Glomerular endothelial cell (primary cell): ENCODE data around the gene SLC5A11. TPM values are rescaled to one million over a fixed set of nuclear protein-coding genes. Genes with fewer than 3 reads are reported as not detected.

ENCODE experiments used
- DNase-seq: peaks from one replicate; pipeline ENCODE4 v3.0.0-alpha.2; 2011; ENCODE audit warnings: low read depth, low spot score; ENCODE audit errors: extremely low read depth
- total RNA-seq: library from RNA; depleted of rRNA; stranded (reverse); fragments of >200 nt; gene quantifications from 2 replicates; pipeline ENCODE4 v1.2.3, GENCODE V29; 2015

The SLC5A11 gene
- total RNA-seq, 1 donor from 2014 or later: 0.29 TPM

DNA sequence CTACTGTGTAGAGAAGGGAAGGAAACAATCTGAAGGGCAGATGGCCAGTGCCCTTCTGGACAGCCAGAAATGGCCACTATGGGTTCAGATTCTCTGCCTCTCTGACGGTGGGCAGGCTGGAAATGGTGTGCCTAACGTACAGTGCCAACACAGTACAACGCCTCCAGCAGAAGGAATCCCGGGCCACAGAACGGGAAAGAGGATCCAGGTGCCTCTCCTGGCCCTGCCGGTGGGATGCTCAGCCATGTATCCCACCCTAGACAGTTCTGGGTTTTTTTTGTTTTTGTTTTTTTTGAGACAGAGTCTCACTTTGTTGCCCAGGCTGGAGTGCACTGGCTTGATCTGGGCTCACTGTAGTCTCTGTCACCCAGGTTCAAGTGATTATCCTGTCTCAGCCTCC is 71.5 kb downstream of the SLC5A11 start:
- DNase-seq: no peak

DNA sequence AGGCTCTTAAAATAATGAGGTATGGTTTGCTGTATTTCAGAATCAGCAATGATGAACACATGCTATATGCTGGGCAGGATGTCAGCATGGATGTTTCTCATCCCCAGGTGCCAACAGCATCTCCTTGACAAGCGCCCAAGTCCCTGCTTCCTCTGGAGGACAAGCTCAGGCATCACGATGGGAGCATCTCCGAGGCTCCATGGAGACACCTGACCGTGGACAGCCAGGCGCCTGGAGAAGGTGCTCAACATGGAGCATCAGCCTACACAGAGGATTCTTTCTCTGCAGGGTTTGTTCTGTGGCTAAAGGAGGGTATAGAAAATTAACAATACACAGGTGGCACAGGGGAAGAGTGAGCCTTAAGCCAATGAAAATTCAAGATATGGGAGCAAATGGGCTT is 72.1 kb downstream of the SLC5A11 start:
- DNase-seq: no peak

DNA sequence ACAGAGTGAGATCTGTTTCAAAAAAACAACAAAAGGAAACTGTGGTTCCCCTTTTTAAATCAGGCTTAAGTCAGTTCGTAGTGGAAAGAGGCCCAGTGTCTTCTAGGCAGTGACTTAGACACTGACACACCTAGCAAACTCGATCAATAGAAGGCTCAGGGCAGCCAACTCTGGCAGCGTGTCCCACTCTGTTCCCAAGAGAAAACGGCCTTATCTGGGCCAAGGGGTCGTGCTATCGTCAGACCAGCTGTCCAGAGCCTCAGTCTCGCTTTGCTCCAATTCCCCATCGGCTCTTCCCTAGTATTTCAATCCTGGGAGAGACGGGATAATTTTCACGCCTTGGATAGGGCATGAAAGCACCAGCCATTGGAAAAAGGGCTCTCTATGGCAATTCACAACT is 72.9 kb downstream of the SLC5A11 start:
- DNase-seq: no peak

DNA sequence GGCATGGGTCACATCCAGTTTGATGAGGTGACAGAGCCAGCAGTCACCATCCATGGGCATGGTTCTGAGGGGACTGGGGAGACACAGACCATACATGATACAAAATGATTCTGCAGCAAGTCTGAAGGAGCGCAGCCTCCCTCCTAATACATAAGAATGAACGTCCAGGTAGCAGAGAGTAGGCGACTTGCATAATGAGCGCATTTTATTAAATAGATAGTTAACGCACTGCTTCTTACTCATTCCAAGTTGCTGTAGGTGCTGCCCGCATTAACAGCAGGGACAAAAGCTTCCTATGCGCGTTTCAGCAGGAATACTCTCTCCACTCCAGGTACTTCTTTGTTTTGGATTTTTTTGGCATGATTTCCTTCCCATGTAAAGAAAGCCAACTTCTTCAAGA is 73.8 kb downstream of the SLC5A11 start:
- DNase-seq: no peak

DNA sequence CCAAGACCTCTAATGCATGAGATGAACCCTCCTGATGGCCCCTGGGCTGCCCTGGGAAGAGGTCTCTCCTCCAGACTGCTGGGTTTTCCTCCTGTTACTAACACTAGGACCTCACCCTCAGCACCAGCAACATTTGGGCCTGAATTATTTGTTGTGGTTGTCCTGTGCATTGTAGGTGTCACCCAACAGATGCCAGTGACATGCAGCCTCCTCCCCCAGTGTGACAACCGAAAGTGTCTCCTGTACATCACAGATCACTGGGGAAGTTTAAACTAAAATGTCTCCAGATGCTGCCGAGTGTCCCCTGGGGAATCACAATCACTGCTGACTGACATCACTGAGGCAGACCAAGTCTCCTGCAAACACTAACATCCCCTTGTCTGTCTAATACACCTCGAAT is 74.8 kb downstream of the SLC5A11 start:
- no peak for DNase-seq

DNA sequence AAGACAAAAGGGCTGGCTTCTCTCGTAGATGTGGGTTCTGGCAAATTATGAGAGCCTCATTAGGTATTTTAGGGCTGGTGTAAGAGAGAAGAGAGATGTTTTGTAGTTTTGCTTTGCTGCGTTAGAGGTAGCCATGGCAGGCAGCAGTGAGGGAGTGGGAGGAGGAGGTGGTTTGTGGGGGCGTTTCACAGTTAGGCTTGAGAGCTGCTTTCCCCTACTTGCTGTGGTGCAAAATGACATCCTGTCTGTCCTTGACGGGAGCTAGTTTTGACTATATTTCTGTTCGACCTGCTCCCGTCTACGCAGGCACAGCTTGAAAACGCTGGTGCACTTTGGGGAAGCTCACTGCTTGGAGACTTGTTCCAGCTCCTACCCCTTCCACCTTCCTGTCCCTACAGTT is 75.5 kb downstream of the SLC5A11 start:
- no peak for DNase-seq

DNA sequence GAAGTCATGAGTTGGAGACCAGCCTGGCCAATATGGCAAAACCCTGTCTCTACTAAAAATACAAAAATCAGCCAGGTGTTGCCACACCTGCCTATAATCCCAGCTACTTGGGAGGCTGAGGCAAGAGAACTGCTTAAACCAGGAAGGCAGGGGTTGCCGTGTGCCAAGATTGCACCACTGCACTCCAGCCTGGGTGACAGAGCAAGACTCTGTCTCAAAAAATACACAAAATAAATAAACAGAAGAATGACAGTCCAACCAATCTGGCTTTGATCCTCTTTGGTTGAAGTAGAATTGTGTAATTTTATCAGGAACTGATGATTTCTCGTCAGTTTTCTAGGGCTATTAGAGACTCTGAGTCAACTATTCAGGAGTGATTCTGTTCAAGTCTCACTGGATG is 79.4 kb downstream of the SLC5A11 start:
- no peak for DNase-seq

DNA sequence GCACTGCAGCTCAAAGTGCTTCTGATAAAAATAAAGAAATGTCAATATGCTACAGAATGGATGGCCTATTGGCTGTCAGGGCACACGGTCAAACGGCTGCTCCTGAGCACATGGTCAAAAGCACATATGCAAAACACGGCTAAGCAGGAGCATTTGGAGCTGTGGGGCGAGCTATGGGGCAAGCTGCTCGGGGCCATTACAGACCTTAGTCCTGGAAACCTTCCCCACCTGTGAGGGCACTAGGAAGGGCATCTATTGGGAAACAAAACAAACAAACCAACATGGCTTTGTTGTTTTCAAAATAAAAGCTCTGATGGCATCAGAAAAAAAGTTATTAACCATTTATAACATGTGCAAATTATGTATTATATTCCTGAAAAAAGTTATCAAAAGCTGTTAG is 83.6 kb downstream of the SLC5A11 start:
- DNase-seq: no peak

DNA sequence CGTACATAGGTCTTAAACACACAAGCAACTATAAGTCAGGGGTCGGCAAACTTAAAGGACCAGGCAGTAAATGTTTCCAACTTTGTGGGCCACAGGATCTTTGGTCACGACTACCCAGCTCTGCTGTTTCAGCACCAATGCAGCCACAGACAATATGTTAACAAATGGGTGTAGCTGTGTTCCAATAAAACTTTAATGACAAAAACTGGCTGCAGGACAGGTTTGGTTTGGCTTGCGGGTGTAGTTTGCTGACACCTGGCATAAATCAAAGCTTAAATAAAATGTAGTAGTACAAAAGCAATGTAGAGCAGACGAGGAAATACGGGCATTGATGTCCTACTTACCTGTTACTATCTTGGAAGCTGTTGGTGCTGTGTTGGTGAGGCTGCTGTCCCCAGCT is 84.7 kb downstream of the SLC5A11 start:
- DNase-seq: no peak

DNA sequence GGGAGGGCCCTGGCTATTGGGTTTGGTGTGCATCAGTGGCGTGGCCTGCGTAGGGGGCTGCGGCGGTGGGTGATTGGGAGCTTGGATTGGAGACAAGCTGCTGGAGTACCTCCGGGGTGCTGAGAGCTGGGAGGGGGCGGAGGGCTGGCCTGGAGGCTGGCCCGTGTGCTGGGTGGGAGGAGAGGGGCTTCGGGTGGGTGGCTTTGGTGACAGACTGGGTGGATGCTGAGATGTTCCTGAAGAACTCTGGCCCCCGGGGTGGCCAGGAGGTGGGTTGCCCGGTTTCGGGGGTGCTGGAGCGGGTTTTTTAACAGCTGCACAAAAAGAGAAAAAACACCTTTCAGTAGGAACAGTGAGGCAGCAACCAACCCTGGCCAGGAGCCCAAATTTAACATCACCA is 85.3 kb downstream of the SLC5A11 start:
- DNase-seq: no peak

DNA sequence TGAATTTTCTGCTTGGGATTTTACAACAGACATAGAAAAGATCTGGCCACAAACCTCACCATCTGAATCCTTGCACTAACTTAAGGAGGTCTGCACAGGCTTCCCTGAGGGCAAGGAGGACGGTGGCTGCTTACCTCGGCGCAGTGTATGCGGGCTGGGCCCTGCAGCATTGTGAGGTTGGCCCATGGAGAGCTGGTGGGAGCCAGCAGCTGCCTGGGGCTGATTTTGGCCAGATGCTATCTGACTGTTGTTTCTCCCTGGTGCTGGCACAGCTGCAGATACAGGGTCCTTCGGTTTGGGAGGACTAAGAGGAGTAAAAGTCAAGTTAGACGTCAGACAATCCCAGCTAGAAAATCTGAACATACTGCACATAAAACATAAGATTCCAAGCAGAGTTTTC is 89.6 kb downstream of the SLC5A11 start:
- no peak for DNase-seq

DNA sequence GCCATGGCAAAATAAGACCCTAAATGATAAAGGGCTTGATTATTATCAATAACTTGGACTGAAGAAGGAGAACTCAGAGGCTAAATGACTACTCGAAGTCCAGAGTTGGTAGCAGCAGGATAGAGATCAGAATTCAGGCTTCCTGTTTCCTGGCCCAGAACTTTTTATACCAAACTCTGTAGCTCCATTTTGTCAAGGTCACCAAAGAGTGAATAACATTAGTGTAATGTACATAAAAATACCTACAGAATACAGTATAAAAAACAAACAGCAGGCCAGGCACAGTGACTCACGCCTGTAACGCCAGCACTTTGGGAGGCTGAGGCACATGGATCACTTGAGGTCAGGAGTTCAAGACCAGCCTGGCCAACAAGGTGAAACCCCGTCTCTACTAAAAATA is 90.4 kb downstream of the SLC5A11 start:
- peak; percentile 12 for DNase-seq

DNA sequence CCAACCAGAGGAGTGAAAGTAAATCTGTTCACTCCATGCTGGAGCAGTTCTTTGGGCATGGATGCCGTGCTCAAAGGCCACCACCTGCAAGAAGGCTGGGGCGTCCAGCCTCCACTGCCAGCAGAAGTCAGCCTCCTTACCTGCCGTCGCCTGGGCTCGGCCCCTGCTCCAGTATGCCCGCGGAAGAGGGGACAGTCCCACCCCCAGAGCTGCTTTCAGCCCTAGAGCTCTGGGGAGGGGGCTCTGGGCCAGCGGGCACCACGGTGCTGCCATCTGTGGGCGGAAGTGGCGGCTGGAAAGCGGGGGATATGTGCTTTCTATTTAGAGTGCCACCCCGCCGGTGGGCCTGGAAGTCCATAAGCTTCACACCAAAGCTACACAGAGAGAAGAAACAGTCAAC is 93.5 kb downstream of the SLC5A11 start:
- no peak for DNase-seq

DNA sequence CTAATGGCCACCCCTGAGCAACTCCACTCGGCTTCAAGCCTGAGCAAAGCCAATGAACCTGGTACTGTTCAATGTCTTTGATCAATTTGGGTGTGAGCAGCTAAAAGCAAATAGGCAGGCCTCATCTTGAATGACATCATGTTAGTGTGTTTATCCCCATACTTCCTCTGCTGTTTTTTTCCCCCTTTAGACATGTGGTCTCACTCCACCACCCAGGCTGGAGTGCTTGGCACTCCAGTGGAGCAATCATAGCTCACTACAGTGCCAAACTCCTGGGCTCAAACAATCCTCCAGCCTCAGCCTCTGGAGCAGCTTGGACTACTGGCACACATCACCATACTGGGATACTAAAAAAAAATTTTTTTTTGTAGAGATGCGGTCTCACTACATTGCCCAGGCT is 94.0 kb downstream of the SLC5A11 start:
- no peak for DNase-seq

DNA sequence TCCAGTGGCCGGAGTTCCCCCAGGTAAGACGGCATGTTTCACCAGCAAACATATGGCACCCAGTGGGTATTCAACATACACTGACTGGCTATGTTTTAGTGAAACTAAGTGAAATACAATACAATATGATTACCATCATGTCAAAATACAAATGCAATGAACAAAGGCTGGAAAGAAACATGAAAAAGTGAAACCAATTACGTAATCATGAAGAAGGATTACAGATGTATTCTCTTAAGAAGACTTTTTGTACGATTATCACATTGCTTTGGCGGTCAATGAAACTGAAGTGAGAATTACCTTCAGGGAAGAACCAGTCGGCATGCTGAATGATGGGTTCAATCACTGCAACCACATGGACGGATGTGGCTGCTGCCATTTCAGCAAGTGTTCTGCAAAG is 97.7 kb downstream of the SLC5A11 start:
- no peak for DNase-seq

DNA sequence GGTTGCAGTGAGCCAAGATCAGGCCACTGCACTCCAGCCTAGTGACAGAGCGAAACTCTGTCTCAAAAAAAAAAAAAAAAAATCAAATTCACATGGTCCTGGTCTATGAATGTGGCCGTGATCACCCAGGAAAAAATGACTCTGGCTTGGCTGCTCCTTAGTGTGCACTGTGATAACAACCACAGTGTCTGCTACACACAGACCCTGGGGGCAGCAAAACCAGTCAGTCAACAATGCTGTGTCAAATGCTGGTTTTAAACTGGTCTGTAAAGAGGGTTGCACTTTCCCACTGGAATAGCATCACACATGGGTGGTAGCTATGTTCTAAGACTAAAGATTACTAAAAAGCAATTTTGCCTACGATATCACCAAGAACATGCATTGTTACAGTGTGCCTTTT is 98.4 kb downstream of the SLC5A11 start:
- no peak for DNase-seq

DNA sequence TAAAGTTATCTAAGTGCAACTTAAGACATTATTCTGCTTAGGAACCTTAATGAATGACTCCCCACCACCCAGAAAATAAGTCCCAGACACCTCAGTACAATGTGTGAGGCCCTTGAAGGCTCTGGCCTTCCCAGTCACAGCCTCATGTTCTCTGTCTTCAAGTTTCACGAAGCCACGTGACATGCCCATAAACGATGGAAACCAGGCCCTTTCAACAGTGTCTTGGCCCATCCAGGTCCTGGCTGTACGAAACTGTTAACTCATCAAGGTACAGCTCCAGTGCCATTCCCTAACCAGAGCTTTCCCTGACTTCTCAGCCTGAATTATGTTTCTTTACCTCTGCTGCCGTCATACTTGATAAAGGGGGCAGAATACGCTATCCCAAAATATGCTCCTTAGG is 100.4 kb downstream of the SLC5A11 start:
- no peak for DNase-seq

DNA sequence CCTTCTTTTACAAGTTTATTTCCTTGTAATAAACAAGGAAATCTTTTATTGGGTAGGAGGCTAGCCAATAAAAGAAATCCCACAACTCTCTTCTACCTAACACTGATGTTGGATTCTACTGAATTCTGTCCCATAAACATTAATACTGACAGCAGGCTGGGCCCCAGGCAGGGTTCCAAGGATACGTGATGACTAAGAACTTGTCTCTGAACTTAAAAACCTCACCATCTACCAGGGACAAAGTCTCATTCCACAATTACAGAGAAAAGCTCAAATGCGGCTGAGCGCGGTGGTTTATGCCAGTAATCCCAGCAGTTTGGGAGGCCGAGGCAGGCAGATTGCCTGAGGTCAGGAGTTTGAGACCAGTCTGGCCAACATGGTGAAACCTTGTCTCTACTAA is 104.5 kb downstream of the SLC5A11 start:
- no peak for DNase-seq

DNA sequence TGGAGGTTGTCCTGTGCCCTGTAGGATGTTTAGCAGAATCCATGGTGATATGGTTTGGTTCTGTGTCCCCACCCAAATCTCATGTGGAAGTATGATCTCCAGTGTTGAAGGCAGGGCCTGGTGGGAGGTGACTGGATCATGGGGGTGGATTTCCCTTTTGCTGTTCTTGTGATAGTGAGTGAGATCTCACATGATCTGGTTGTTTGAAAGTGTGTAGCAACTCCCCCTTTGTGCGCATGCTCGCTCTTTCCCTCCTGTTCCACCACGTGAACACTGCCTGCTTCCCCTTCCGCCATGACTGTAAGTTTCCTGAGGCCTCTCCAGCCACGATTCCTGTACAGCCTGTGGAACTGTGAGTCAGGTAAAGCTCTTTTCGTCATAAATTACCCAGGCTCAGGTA is 107.5 kb downstream of the SLC5A11 start:
- no peak for DNase-seq

DNA sequence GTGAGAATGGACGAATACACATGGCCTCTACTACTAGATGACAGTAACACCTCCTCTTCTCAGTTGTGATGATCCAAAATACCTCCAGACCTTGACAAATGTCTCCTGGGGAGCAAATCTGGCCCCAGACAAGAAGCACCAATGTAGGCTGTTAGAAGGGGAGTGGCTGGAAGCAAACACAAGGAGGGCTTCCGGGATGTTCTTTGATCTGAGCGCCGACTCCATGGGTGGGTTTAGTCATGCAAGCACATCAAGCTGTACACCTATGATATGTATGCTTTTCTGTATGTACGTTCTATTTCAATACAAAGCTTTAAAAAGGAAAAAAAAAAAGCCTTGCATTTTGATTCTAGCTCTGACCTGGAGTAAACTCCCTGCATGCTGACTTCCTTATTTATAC is 108.0 kb downstream of the SLC5A11 start:
- DNase-seq: no peak

DNA sequence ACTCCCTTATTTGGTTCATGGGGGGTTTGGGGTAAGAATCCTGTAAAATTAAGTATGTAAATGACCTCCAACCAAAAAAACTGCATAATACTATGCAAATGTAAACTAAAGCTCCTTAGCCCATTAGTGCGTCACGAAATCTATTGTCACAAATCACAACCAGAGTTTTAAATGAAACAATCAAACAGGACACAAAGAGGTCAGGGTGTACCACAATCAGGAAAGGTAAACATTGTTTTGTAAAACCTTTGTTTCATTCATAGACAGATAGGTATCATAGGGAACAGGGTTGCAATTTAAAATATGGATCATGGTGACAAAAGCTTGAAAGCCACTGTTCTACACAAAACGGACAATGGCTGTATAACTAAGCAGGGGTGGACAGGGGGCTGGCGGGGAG is 108.4 kb downstream of the SLC5A11 start:
- DNase-seq: no peak

DNA sequence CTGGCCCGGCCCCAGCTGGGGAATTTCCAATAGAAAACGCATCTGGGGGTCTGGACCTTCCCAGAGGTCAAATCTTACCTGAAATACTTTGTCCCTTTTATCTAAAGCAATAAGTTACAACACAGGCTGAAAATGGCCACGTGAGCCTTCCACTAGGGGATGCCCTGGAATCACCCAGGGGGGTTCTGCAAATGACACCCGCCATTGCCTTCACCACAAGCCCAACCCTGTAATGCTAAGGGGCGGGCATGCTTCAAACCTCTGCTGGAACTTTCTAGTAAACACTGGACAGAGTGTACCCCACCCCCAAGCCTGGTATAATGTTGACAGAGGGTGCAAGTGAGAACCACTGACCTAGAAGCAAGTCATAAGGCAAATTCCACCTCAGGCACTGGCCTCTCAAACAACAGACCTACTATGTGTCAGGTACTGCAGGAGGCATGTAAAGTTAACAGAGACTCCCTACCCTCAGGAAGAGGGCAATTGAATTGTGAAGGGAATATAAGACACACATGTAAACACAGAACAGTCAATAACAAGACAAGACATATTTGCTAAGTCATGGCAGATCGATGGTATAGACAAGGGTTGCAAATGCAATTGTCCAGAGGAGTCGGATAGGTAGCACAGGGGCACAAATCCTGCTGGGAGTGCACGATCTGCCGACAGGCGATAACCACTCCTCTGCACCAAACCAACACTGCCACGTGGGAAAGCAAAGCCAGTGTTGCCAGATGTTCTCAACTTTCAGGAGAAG is 110.4 kb downstream of the SLC5A11 start:
- no peak for DNase-seq

DNA sequence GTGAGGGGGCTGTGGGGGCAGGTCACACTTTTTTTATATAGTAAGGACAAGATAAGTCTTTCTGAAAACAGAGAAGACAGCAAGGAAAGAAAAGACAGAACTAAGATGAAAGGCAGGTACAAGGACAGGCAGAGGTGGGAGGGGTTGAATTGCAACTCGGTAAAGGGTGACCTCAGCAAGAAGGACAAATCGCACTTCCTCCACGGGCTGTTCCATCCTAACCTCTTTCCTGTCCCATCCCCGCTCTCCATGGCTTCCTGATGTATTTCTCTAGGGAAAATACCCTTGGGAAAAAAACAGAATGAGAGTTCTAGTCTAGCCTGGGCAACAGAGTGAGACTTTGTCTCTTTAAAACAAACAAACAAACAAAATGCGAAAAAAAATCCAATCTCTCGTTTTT is 112.1 kb downstream of the SLC5A11 start:
- DNase-seq: no peak
